T-cell (primary cell): ENCODE results near the gene LAGE3. TPM values are rescaled to one million over a fixed set of nuclear protein-coding genes. Genes with fewer than 3 reads are reported as not detected.

Experiments used
- ATAC-seq, 4 experiments: fragments of 200-7000 bp in 3 of 4; fragments of 150-1000 bp in 1 of 4; cut with Tn5 transposase; replicated peaks in 1 of 4; 1 replicate in 3 of 4; 2 replicates in 1 of 4; pipeline ENCODE4 v1.10.0; 2021; ENCODE audit warnings: moderate library complexity in 3 of 4, mild to moderate bottlenecking in 2 of 4, moderate number of reproducible peaks in 1 of 4
- CTCF ChIA-PET, 2 donors: fragments of 300-600 bp; sonication (Branson Sonifier 250); formaldehyde crosslinking; loops; one replicate each; lab custom pipeline; 2022; ENCODE audit warnings: antibody characterized with exemption in 2 of 2; lab: Charles Lee
- POLR2A ChIA-PET, 2 donors: fragments of 300-600 bp; sonication (Branson Sonifier 250); formaldehyde crosslinking; loops; one replicate each; lab custom pipeline; 2022; ENCODE audit warnings: antibody characterized with exemption in 2 of 2; lab: Charles Lee
- DNase-seq, 35 experiments: peaks; one replicate each; pipeline versions ENCODE4 v3.0.0 to v3.0.0-alpha.2; 2013 to 2023
- H3K27ac ChIP-seq: one replicate; pipeline ENCODE4 v1.5.1; 2013; ENCODE audit warnings: low read length
- H3K27me3 ChIP-seq, 2 experiments: replicated peaks in 1 of 2; 1 replicate in 1 of 2; 2 replicates in 1 of 2; pipeline versions ENCODE4 v1.6.1 to v1.7.0; 2013; ENCODE audit warnings: low read length in 1 of 2, mixed read lengths in 1 of 2; ENCODE audit not compliant: control insufficient read depth in 2 of 2, insufficient read depth in 2 of 2; ENCODE audit errors: extremely low read depth in 1 of 2
- H3K36me3 ChIP-seq, 2 donors: 1 replicate in 1 of 2; 2 replicates in 1 of 2; pipeline versions ENCODE4 v1.6.1 to v1.7.0; 2013; ENCODE audit warnings: low read length in 1 of 2; ENCODE audit not compliant: control insufficient read depth in 2 of 2, insufficient read depth in 1 of 2; ENCODE audit errors: extremely low read depth in 1 of 2
- H3K4me1 ChIP-seq, 2 experiments: 1 replicate in 1 of 2; 2 replicates in 1 of 2; pipeline versions ENCODE4 v1.6.1 to v1.7.0; 2013; ENCODE audit warnings: low read length in 2 of 2, mixed read lengths in 1 of 2; ENCODE audit not compliant: insufficient read depth in 2 of 2, control insufficient read depth in 1 of 2; ENCODE audit errors: extremely low read depth in 1 of 2
- H3K4me3 ChIP-seq, 2 donors: 1 replicate in 1 of 2; 2 replicates in 1 of 2; pipeline versions ENCODE4 v1.5.1 to v1.7.0; 2013; ENCODE audit warnings: mild to moderate bottlenecking in 2 of 2, low read length in 1 of 2, moderate library complexity in 1 of 2; ENCODE audit not compliant: control insufficient read depth in 1 of 2; ENCODE audit errors: extremely low read depth in 1 of 2
- H3K9me3 ChIP-seq: 2 replicates; pipeline ENCODE4 v1.7.0; 2013
- H3K27ac Mint-ChIP-seq, 2 donors: one replicate each; pipeline ENCODE4 v1.8.0; 2020 to 2021; ENCODE audit warnings: mild to moderate bottlenecking in 2 of 2, mixed read lengths in 2 of 2
- H3K27me3 Mint-ChIP-seq, 2 donors: one replicate each; pipeline ENCODE4 v1.8.0; 2021 to 2022; ENCODE audit warnings: mixed read lengths in 2 of 2
- H3K36me3 Mint-ChIP-seq: one replicate; pipeline ENCODE4 v1.8.0; 2021; ENCODE audit warnings: mixed read lengths
- H3K4me1 Mint-ChIP-seq, 3 donors: one replicate each; pipeline ENCODE4 v1.8.0; 2020 to 2022; ENCODE audit warnings: mixed read lengths in 3 of 3, mild to moderate bottlenecking in 1 of 3
- H3K4me3 Mint-ChIP-seq, 3 donors: one replicate each; pipeline ENCODE4 v1.8.0; 2020 to 2022; ENCODE audit warnings: mild to moderate bottlenecking in 3 of 3, mixed read lengths in 3 of 3, moderate library complexity in 3 of 3
- H3K9me3 Mint-ChIP-seq, 3 donors: one replicate each; pipeline ENCODE4 v1.8.0; 2020 to 2022; ENCODE audit warnings: mixed read lengths in 3 of 3
- WGBS: methylation state at CpG from one replicate; pipeline ENCODE4 v1.1.5; 2013; ENCODE audit warnings: missing lambda C conversion rate; ENCODE audit not compliant: insufficient coverage; 5-methylcytosine and 5-hydroxymethylcytosine counted together
- total RNA-seq, 35 experiments: library from RNA in 6 of 35; stranded (reverse) in 6 of 35; fragments of 120-200 nt in 1 of 35; gene quantifications; one replicate each; pipeline versions ENCODE4 v1.2.1 to v1.2.4 and lab custom pipeline; 2013 to 2026

The LAGE3 gene
- total RNA-seq, 5 donors from 2014 or later (not counting 1 experiment from before 2014, with no cell fraction given), result 12.7 to 25.4 (median 23.5) TPM

- H3K27ac ChIP-seq, result peak within 1 kb of the TSS; percentile 87
- H3K36me3 ChIP-seq, result peaks cover 0 to 10% of the 10 kb centered on the region in 2 donors
- peak; percentile 67 to 91 (median 76) for DNase-seq
- H3K9me3 Mint-ChIP-seq, result no peaks in the 10 kb centered on the region
- H3K4me1 Mint-ChIP-seq, result peaks cover 15 to 25% (median 20%) of the 10 kb centered on the region in 3 donors
- H3K4me3 Mint-ChIP-seq, result peak within 1 kb of the TSS; percentile 85 to 87 (median 86)
- ChIA-PET POLR2A (interaction anchor here (0.5 to 1.1 kb wide), 6 partner anchors 10 to 522 kb away, joined by 3 to 5 read pairs (median 3); partner anchors contain the start of gene FAM3A (in 1 of the 2)), CTCF (interaction anchor here in 1 of 2 donors (1.0 kb wide), 1 partner anchor 9 kb away, joined by 5 read pairs; no protein-coding TSS in a partner anchor)
- H3K36me3 Mint-ChIP-seq, result no peaks in the 10 kb centered on the region
- H3K27me3 ChIP-seq, result no peaks in the 10 kb centered on the region
- no peaks in the 10 kb centered on the region for H3K9me3 ChIP-seq
- peak within 1 kb of the TSS; percentile 92 for H3K27ac Mint-ChIP-seq
- 0% methylated on average over 44 of the region's 71 CpGs for WGBS
- peak; percentile 77 to 88 (median 82) for ATAC-seq
- peak within 1 kb of the TSS; percentile 52 to 68 for H3K4me3 ChIP-seq
- H3K4me1 ChIP-seq, result peaks cover 0 to 42% of the 10 kb centered on the region in 2 experiments
- peaks cover 0 to 4% of the 10 kb centered on the region in 2 donors for H3K27me3 Mint-ChIP-seq
These were observed 11.5 kb upstream of the LAGE3 start, which contains the start of gene SLC10A3 for GRCh38 chrX:154490414-154491083. Gene SLC10A3, minus strand, starts transcription at chrX:154490629. Its CDS starts 1,689 bp downstream, at chrX:154488940.

GRCh38 chrX:154490021-154490413 lies 10.9 kb upstream of the LAGE3 start:
- 0% methylated on average over 6 of the region's 19 CpGs for WGBS
- Mint-ChIP-seq H3K4me3 (peak overlapping the region; percentile 80 to 87 (median 86)), H3K9me3 (no peaks in the 10 kb centered on the region), H3K27me3 (peaks cover 0 to 4% of the 10 kb centered on the region in 2 donors), H3K4me1 (peaks cover 15 to 26% (median 23%) of the 10 kb centered on the region in 3 donors), H3K36me3 (no peaks in the 10 kb centered on the region), H3K27ac (peak overlapping the region; percentile 89 to 92)
- Histone ChIP-seq H3K4me1 (peaks cover 0 to 47% of the 10 kb centered on the region in 2 experiments), H3K4me3 (peak overlapping the region; percentile 33 to 68), H3K36me3 (peaks cover 0 to 13% of the 10 kb centered on the region in 2 donors), H3K27me3 (no peaks in the 10 kb centered on the region), H3K27ac (peak overlapping the region; percentile 46), H3K9me3 (no peaks in the 10 kb centered on the region)
- ATAC-seq, result peak in 3 of 4 experiments; percentile 12 to 29 (median 21)
- ChIA-PET CTCF (no interaction called here), POLR2A (interaction anchor here (0.5 to 1.1 kb wide), 4 partner anchors 47 to 521 kb away, joined by 3 to 5 read pairs (median 4); no protein-coding TSS in a partner anchor)
- DNase-seq, result peak in 3 of 35 experiments; percentile 11 to 27 (median 18)

- ATAC-seq (no peak), DNase-seq (no peak)
- peaks cover 0 to 56% of the 10 kb centered on the region in 2 experiments for H3K4me1 ChIP-seq
- Mint-ChIP-seq H3K4me3 (peak overlapping the region; percentile 80 to 87 (median 86)), H3K9me3 (no peaks in the 10 kb centered on the region), H3K27ac (peak overlapping the region; percentile 89 to 92), H3K36me3 (no peaks in the 10 kb centered on the region), H3K27me3 (peaks cover 0 to 4% of the 10 kb centered on the region in 2 donors), H3K4me1 (peaks cover 15 to 30% (median 29%) of the 10 kb centered on the region in 3 donors)
- H3K27me3 ChIP-seq, result no peaks in the 10 kb centered on the region
- no peaks in the 10 kb centered on the region for H3K9me3 ChIP-seq
- POLR2A ChIA-PET, result interaction anchor here in 1 of 2 donors (0.5 to 0.6 kb wide), 2 partner anchors 108 to 701 kb away, joined by 4 to 8 read pairs; no protein-coding TSS in a partner anchor
- peak overlapping the region in 1 of 2 donors; percentile 68 for H3K4me3 ChIP-seq
- H3K27ac ChIP-seq, result peak overlapping the region; percentile 46
- CTCF ChIA-PET, result no interaction called here
- WGBS, result no CpG with 5 or more reads among the region's 4 CpGs
- peaks cover 0 to 22% of the 10 kb centered on the region in 2 donors for H3K36me3 ChIP-seq
These were observed 10.1 kb upstream of the LAGE3 start for GRCh38 chrX:154489182-154489581.

- Mint-ChIP-seq H3K36me3 (no peaks in the 10 kb centered on the region), H3K27ac (peak overlapping the region in 1 of 2 donors; percentile 92), H3K4me1 (peaks cover 18 to 35% (median 31%) of the 10 kb centered on the region in 3 donors), H3K9me3 (no peaks in the 10 kb centered on the region), H3K27me3 (peaks cover 0 to 4% of the 10 kb centered on the region in 2 donors), H3K4me3 (peak overlapping the region in 1 of 3 donors; percentile 86)
- no peaks in the 10 kb centered on the region for H3K27me3 ChIP-seq
- ChIA-PET CTCF (no interaction called here), POLR2A (no interaction called here)
- no peak for DNase-seq
- no peak overlapping the region for H3K27ac ChIP-seq
- 93% methylated on average over 3 of the region's 20 CpGs for WGBS
- peaks cover 0 to 24% of the 10 kb centered on the region in 2 donors for H3K36me3 ChIP-seq
- ATAC-seq, result no peak
- H3K4me3 ChIP-seq, result no peak overlapping the region
- no peaks in the 10 kb centered on the region for H3K9me3 ChIP-seq
- H3K4me1 ChIP-seq, result peaks cover 0 to 62% of the 10 kb centered on the region in 2 experiments
These were observed 9.4 kb upstream of the LAGE3 start for GRCh38 chrX:154488336-154489075.

GRCh38 chrX:154487518-154488290 lies 8.6 kb upstream of the LAGE3 start:
- 96% methylated on average over 22 of the region's 28 CpGs for WGBS

More at GRCh38 chrX:154487518-154488290, 8.6 kb upstream of the LAGE3 start:
- H3K4me1 ChIP-seq, result peaks cover 0 to 69% of the 10 kb centered on the region in 2 experiments
- peaks cover 22 to 39% (median 34%) of the 10 kb centered on the region in 3 donors for H3K4me1 Mint-ChIP-seq
- no peaks in the 10 kb centered on the region for H3K9me3 Mint-ChIP-seq
- POLR2A ChIA-PET, result interaction anchor here in 1 of 2 donors (0.7 kb wide), 1 partner anchor 49 kb away, joined by 3 read pairs; no protein-coding TSS in a partner anchor
- H3K27me3 ChIP-seq, result no peaks in the 10 kb centered on the region
- H3K4me3 Mint-ChIP-seq, result peak overlapping the region; percentile 21 to 82 (median 79)
- ATAC-seq (no peak), DNase-seq (no peak)
- H3K36me3 Mint-ChIP-seq, result no peaks in the 10 kb centered on the region
- CTCF ChIA-PET, result no interaction called here
- peaks cover 0 to 24% of the 10 kb centered on the region in 2 donors for H3K36me3 ChIP-seq
- peak overlapping the region; percentile 27 to 85 for H3K27ac Mint-ChIP-seq
- H3K9me3 ChIP-seq, result no peaks in the 10 kb centered on the region
- peak overlapping the region; percentile 47 for H3K27ac ChIP-seq
- H3K27me3 Mint-ChIP-seq, result peaks cover 0 to 4% of the 10 kb centered on the region in 2 donors
- H3K4me3 ChIP-seq, result no peak overlapping the region
